ENCODE measurements around the gene PRAMEF20. TPM values are rescaled to one million over a fixed set of nuclear protein-coding genes. Genes with fewer than 3 reads are reported as not detected.
A peak's percentile ranks its signal among the peaks of the same experiment; 100 is the strongest.

The PRAMEF20 gene
- total RNA-seq, 1 experiment from 2014 or later, result not detected

DNA sequence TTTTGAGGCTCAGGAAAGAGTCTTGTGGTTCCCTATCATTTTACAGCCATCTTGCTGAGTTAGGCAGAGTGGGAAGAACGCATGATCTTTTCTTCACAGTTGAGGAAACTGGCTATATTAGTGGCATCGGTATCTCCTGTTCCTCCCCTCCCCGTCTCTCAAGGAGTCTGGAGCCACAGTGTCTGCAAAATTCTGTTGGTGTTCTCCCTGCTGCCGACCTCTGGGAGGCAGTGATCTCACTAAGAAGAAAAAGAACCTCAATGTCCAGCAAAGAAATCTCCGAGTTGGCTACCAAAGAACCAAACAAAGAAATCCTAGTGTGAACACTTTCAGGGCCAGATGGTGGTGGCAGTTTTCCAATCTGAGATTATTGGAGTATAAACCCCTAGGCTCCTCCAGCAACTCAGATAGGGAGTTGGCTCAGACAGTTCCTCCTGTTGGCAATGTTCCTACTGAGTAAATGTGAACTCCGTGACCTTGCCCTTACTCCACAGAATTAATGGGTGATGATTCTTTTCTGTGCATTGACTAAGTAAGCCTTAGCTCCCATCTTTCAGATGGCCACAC, 41.2 kb downstream of the PRAMEF20 start:
- POLR2A ChIA-PET, result interaction anchor here (0.6 to 1.7 kb wide), 7 partner anchors 10 to 497 kb away, joined by 3 to 5 read pairs (median 3); no protein-coding TSS in a partner anchor
- CTCF ChIA-PET, result interaction anchor here (0.5 to 0.6 kb wide), 3 partner anchors 42 to 1107 kb away, joined by 3 to 5 read pairs (median 3); no protein-coding TSS in a partner anchor
- no peak for TF ChIP-seq CTCF (IDR thresholded peaks at IDR 0.05; ENCODE audit: unreplicated experiment)
- intact Hi-C loops (cut with micrococcal nuclease), result no loop called here
- Mint-ChIP-seq H3K4me3 (ENCODE audit: unreplicated experiment) (no peak overlapping the region), H3K36me3 (ENCODE audit: insufficient read depth, unreplicated experiment) (no peaks in the 10 kb centered on the region), H3K27ac (ENCODE audit: low read depth, unreplicated experiment) (no peak overlapping the region), H3K4me1 (ENCODE audit: insufficient read depth, unreplicated experiment) (peaks cover 8% of the 10 kb centered on the region), H3K9me3 (ENCODE audit: unreplicated experiment) (no peaks in the 10 kb centered on the region), H3K27me3 (ENCODE audit: insufficient read depth, unreplicated experiment) (no peaks in the 10 kb centered on the region)
- BruUV-seq (replicated peaks), result no TSS peak
- peak; percentile 61 for DNase-seq (ENCODE audit: unreplicated experiment)

DNA sequence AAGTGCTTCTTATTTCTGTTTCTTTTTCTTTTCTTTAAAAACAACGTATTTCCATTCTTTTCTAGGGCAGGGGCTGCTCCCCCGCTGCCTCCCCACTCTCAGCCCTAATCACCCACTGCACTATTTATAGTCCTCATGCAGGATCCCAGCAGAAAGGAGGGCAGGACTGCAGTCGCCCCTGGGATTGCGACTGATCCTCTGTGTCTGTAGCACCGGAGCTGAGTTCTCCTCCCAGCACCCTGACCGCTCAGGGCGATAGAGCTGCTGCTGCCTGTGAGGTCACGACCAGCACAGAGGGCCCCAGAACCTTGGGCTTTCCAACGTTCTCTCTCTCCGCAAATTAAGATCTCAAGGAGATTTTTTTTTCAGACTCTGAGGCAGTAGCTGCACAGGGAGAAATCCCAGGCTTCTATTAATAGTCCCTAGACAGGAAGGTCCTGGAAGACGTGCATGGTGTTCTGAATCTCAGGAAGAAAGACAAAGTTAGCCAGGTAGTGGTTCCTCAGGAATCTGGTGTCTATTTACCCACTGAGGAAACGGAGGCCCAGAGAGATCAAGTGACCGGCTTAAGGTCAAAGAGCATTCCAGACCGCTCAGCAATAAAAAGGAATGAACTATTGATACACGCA, 46.8 kb downstream of the PRAMEF20 start:
- no peaks in the 10 kb centered on the region for H3K27me3 Mint-ChIP-seq (ENCODE audit: insufficient read depth, unreplicated experiment)
- TF ChIP-seq CTCF (IDR thresholded peaks at IDR 0.05; ENCODE audit: unreplicated experiment), result no peak
- BruUV-seq (replicated peaks), result no TSS peak
- peaks cover 4% of the 10 kb centered on the region for H3K4me1 Mint-ChIP-seq (ENCODE audit: insufficient read depth, unreplicated experiment)
- H3K4me3 Mint-ChIP-seq (ENCODE audit: unreplicated experiment), result no peak overlapping the region
- intact Hi-C loops (cut with micrococcal nuclease), result no loop called here
- no peaks in the 10 kb centered on the region for H3K36me3 Mint-ChIP-seq (ENCODE audit: insufficient read depth, unreplicated experiment)
- POLR2A ChIA-PET, result no interaction called here
- no peak overlapping the region for H3K27ac Mint-ChIP-seq (ENCODE audit: low read depth, unreplicated experiment)
- no peaks in the 10 kb centered on the region for H3K9me3 Mint-ChIP-seq (ENCODE audit: unreplicated experiment)
- no peak for DNase-seq (ENCODE audit: unreplicated experiment)
- CTCF ChIA-PET, result no interaction called here

DNA sequence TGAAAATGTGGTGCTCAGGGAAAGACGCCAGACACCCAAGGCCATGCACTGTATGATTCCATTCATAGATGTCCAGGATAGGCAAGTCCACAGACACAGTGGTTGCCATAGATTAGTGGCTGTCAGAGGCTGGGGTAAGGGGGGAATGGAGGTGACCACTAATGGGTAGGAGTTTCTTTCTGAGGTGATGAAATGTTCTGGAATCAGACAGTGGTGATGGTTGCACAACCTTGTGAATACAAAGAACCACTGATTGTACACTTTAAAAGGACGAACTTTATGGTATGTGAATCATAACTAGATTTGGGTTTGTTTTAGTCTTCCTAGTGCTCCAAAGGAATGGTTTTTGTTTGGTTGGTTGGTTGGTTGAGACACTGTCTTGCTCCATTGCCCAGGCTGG, 51.7 kb downstream of the PRAMEF20 start:
- TF ChIP-seq CTCF (IDR thresholded peaks at IDR 0.05; ENCODE audit: unreplicated experiment), result no peak

DNA sequence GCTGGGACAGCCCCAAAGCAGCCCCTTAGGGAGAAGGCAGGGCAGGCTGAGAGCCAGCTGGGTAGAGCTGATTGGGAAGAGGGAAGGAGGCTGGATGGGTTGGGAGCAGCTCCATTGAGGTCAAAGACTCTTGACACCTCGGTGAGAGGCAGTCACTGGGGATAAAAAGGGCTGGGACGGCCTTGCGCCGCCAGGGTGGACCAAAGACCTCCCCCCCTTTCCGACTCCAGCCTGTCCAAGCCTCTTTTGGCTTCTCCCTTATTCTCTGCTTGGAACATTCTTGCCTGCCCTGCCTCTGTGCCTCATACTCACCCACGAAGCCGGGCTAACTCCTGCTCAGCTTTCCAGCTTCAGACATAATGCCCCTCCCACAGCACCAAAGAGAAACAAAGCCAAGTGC, 52.4 kb downstream of the PRAMEF20 start:
- Mint-ChIP-seq H3K4me3 (ENCODE audit: unreplicated experiment) (no peak overlapping the region), H3K27me3 (ENCODE audit: insufficient read depth, unreplicated experiment) (no peaks in the 10 kb centered on the region), H3K4me1 (ENCODE audit: insufficient read depth, unreplicated experiment) (peaks cover 7% of the 10 kb centered on the region), H3K27ac (ENCODE audit: low read depth, unreplicated experiment) (no peak overlapping the region), H3K36me3 (ENCODE audit: insufficient read depth, unreplicated experiment) (no peaks in the 10 kb centered on the region), H3K9me3 (ENCODE audit: unreplicated experiment) (no peaks in the 10 kb centered on the region)
- no peak for TF ChIP-seq CTCF (IDR thresholded peaks at IDR 0.05; ENCODE audit: unreplicated experiment)
- CTCF ChIA-PET, result no interaction called here
- no peak for DNase-seq (ENCODE audit: unreplicated experiment)
- no TSS peak for BruUV-seq (replicated peaks)
- intact Hi-C loops (cut with micrococcal nuclease), result loop anchor here (10.0 kb wide), 1 partner anchor 362 kb away; no protein-coding TSS in a partner anchor
- POLR2A ChIA-PET, result interaction anchor here (0.6 to 0.7 kb wide), 2 partner anchors 14 to 696 kb away, joined by 3 read pairs; no protein-coding TSS in a partner anchor

More for the DNA sequence above, 51.7 kb downstream of the PRAMEF20 start:
- Mint-ChIP-seq H3K4me3 (ENCODE audit: unreplicated experiment) (no peak overlapping the region), H3K27ac (ENCODE audit: low read depth, unreplicated experiment) (no peak overlapping the region), H3K9me3 (ENCODE audit: unreplicated experiment) (no peaks in the 10 kb centered on the region), H3K27me3 (ENCODE audit: insufficient read depth, unreplicated experiment) (no peaks in the 10 kb centered on the region), H3K4me1 (ENCODE audit: insufficient read depth, unreplicated experiment) (peaks cover 7% of the 10 kb centered on the region), H3K36me3 (ENCODE audit: insufficient read depth, unreplicated experiment) (no peaks in the 10 kb centered on the region)
- intact Hi-C loops (cut with micrococcal nuclease), result loop anchor here (10.0 kb wide), 1 partner anchor 363 kb away; no protein-coding TSS in a partner anchor
- ChIA-PET CTCF (interaction anchor here (0.5 kb wide), 1 partner anchor 559 kb away, joined by 4 read pairs; no protein-coding TSS in a partner anchor), POLR2A (interaction anchor here (0.6 to 0.7 kb wide), 2 partner anchors 11 to 15 kb away, joined by 3 read pairs; no protein-coding TSS in a partner anchor)
- peak; percentile 21 for DNase-seq (ENCODE audit: unreplicated experiment)
- BruUV-seq (replicated peaks), result no TSS peak
